ENCODE results near the gene SLC39A5.

The SLC39A5 gene

GRCh38 chr12:56221232-56221756 lies 8.6 kb upstream of the SLC39A5 start:
- ATAC-seq (ENCODE audit: low read depth) (peak; percentile 8; the same call in 1 of the 3 replicates), DNase-seq (ENCODE audit: low spot score) (no peak)
- peaks cover 5% of the 10 kb centered on the region for H3K36me3 ChIP-seq (ENCODE audit: low read depth)
- TF ChIP-seq CTCF (IDR thresholded peaks at IDR 0.05; ENCODE audit: poor library complexity, severe bottlenecking) = no peak
- H3K27me3 ChIP-seq (ENCODE audit: insufficient read depth, poor library complexity, severe bottlenecking) = no peaks in the 10 kb centered on the region
- H3K27ac ChIP-seq (ENCODE audit: poor library complexity, severe bottlenecking) = peak overlapping the region; percentile 81
- no peaks in the 10 kb centered on the region for H3K9me3 ChIP-seq (ENCODE audit: severe bottlenecking)
- peaks cover 3% of the 10 kb centered on the region for H3K4me1 ChIP-seq (ENCODE audit: insufficient read depth, poor library complexity, severe bottlenecking)
- H3K4me3 ChIP-seq (ENCODE audit: severe bottlenecking) = peak overlapping the region; percentile 79

DNA sequence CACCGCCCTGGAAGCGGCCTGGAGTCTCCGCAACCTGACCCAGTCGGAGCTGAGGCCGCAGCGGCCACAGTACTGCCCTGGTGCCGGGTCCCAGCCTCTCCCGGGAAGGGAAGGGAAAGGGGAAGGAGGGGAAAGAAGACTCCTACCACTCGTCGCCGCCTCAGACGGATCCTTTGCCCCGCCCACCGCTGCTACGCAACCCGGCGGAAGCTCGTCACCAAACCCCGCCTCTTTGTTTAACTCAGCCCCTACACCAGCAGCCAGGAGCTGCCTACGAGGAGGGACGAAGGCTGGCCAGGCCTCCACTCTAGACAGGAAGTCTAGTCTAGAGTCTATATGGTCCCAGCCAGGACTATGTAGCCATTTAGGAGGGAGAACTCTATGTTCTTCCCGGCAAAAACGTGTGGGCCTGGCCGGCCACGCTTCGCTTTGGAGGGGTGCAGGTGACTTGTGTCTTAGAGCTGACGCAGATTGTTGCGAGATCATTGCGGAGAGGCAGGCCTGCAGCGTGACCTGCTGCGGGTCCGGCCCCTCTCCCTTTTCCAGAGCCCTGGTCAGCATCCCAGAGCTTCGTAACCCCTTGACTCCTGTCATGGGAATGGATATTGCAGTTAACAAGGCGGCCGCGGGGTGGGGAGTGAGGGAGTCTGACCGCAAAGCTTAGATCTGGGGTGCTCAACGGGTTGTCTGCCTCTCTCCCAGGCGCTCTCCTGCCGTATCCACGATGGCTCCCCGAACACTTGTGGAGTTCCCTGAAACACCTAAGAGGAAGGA lies 7.9 kb upstream of the SLC39A5 start, which contains the start of gene RNF41:
Gene RNF41 (minus strand): TSS at position 166 of the 774 bp plus-strand sequence. CDS start 7,875 bp downstream, outside the sequence.
- Histone ChIP-seq H3K4me3 (ENCODE audit: severe bottlenecking) (peak within 1 kb of the TSS; percentile 79), H3K9me3 (ENCODE audit: severe bottlenecking) (no peaks in the 10 kb centered on the region), H3K4me1 (ENCODE audit: insufficient read depth, poor library complexity, severe bottlenecking) (peaks cover 3% of the 10 kb centered on the region), H3K27me3 (ENCODE audit: insufficient read depth, poor library complexity, severe bottlenecking) (no peaks in the 10 kb centered on the region), H3K36me3 (ENCODE audit: low read depth) (peaks cover 2% of the 10 kb centered on the region), H3K27ac (ENCODE audit: poor library complexity, severe bottlenecking) (peak within 1 kb of the TSS; percentile 81)
- DNase-seq (ENCODE audit: low spot score) (peak; percentile 96), ATAC-seq (ENCODE audit: low read depth) (peak; percentile 79)
- peak; percentile 10 for TF ChIP-seq CTCF (IDR thresholded peaks at IDR 0.05; ENCODE audit: poor library complexity, severe bottlenecking)

- peaks cover 8% of the 10 kb centered on the region for H3K36me3 ChIP-seq (ENCODE audit: low read depth)
- no peak for DNase-seq (ENCODE audit: low spot score)
- peaks cover 3% of the 10 kb centered on the region for H3K4me1 ChIP-seq (ENCODE audit: insufficient read depth, poor library complexity, severe bottlenecking)
- H3K4me3 ChIP-seq (ENCODE audit: severe bottlenecking) = peak overlapping the region; percentile 79
- H3K9me3 ChIP-seq (ENCODE audit: severe bottlenecking) = no peaks in the 10 kb centered on the region
- no peaks in the 10 kb centered on the region for H3K27me3 ChIP-seq (ENCODE audit: insufficient read depth, poor library complexity, severe bottlenecking)
- no peak for ATAC-seq (ENCODE audit: low read depth)
- TF ChIP-seq CTCF (IDR thresholded peaks at IDR 0.05; ENCODE audit: poor library complexity, severe bottlenecking) = no peak
- peak overlapping the region; percentile 81 for H3K27ac ChIP-seq (ENCODE audit: poor library complexity, severe bottlenecking)
Observed at GRCh38 chr12:56222531-56222895, 7.3 kb upstream of the SLC39A5 start.

DNA sequence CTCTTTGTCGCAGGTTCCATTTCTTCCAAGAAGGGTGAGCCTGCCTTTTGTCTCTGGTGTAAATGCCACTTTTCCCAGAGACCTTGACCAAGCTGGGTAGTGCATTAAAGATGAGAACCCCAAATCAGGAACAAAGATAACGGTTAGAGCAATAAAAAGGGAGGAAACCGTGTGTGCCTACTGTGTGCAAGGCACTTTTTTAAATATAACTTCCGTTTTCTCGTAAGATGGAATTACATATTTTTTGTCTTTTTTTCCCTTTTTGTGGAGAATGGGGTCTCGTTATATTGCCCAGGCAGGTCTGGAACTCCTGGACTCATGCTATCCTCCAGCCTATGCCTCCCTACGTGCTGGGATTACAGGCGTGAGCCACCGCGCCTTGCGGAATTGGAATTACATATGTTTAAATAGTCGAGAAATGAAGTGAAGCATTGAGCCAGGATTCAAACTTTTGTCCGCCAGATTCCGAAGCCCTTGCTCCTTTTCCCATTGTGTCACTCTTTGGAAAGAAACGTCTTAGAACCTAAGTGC lies 6.2 kb upstream of the SLC39A5 start:
- H3K4me3 ChIP-seq (ENCODE audit: severe bottlenecking) = peak overlapping the region; percentile 45
- H3K27me3 ChIP-seq (ENCODE audit: insufficient read depth, poor library complexity, severe bottlenecking) = no peaks in the 10 kb centered on the region
- H3K27ac ChIP-seq (ENCODE audit: poor library complexity, severe bottlenecking) = peak overlapping the region; percentile 3
- no peak for DNase-seq (ENCODE audit: low spot score)
- H3K9me3 ChIP-seq (ENCODE audit: severe bottlenecking) = no peaks in the 10 kb centered on the region
- H3K4me1 ChIP-seq (ENCODE audit: insufficient read depth, poor library complexity, severe bottlenecking) = peaks cover 3% of the 10 kb centered on the region
- TF ChIP-seq CTCF (IDR thresholded peaks at IDR 0.05; ENCODE audit: poor library complexity, severe bottlenecking) = no peak
- ATAC-seq (ENCODE audit: low read depth) = no peak
- H3K36me3 ChIP-seq (ENCODE audit: low read depth) = peaks cover 10% of the 10 kb centered on the region

Measured in RWPE2 (cell line).